Epithelial cell of proximal tubule (primary cell): ENCODE data around the gene MAP7D3. TPM values are rescaled to one million over a fixed set of nuclear protein-coding genes. Genes with fewer than 3 reads are reported as not detected.
"Not testable (repeated sequence)": the region's sequence is repeated elsewhere in the genome, so short reads cannot be mapped to it uniquely, and the experiment has no call there.

Source experiments
- DNase-seq: peaks from one replicate; pipeline ENCODE4 v3.0.0-alpha.2; 2011; ENCODE audit warnings: low read depth
- H3K4me3 ChIP-seq: 2 replicates; pipeline ENCODE4 v1.5.1; 2011; ENCODE audit warnings: low read depth, mild to moderate bottlenecking, low read length
- total RNA-seq: library from RNA; depleted of rRNA; stranded (reverse); fragments of >200 nt; gene quantifications from 2 replicates; pipeline ENCODE4 v1.2.3, GENCODE V29; 2015
- TF ChIP-seq, protein P1 (sequence below): conservative IDR thresholded peaks from 2 replicates; pipeline ENCODE4 v1.5.1; 2012; ENCODE audit warnings: low read depth, mild to moderate bottlenecking, low read length

MAP7D3 gene
- total RNA-seq, 1 donor from 2014 or later = 18.6 TPM

DNA sequence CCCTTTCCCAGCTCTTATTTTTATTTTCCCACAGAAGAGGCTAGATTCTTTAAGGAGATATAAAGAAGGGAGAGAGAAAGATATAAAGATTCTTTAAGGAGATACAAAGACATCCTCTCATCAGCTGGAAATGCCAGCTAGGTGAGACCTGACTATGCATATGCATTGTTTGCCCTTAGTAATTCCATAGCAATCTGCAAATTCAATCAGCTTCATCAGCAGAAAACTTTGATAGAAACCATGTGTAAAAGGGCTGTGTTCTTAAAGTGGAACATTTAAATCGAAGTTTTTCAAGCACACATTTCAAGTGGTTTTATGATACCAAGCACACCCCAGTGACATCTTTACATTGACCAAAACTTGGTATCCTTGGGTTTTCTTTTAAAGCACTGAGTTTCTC is 79.8 kb downstream of the MAP7D3 start:
- H3K4me3 ChIP-seq = no peak overlapping the region
- no peak for DNase-seq
- TF ChIP-seq, protein P1, sequence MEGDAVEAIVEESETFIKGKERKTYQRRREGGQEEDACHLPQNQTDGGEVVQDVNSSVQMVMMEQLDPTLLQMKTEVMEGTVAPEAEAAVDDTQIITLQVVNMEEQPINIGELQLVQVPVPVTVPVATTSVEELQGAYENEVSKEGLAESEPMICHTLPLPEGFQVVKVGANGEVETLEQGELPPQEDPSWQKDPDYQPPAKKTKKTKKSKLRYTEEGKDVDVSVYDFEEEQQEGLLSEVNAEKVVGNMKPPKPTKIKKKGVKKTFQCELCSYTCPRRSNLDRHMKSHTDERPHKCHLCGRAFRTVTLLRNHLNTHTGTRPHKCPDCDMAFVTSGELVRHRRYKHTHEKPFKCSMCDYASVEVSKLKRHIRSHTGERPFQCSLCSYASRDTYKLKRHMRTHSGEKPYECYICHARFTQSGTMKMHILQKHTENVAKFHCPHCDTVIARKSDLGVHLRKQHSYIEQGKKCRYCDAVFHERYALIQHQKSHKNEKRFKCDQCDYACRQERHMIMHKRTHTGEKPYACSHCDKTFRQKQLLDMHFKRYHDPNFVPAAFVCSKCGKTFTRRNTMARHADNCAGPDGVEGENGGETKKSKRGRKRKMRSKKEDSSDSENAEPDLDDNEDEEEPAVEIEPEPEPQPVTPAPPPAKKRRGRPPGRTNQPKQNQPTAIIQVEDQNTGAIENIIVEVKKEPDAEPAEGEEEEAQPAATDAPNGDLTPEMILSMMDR = no peak

DNA sequence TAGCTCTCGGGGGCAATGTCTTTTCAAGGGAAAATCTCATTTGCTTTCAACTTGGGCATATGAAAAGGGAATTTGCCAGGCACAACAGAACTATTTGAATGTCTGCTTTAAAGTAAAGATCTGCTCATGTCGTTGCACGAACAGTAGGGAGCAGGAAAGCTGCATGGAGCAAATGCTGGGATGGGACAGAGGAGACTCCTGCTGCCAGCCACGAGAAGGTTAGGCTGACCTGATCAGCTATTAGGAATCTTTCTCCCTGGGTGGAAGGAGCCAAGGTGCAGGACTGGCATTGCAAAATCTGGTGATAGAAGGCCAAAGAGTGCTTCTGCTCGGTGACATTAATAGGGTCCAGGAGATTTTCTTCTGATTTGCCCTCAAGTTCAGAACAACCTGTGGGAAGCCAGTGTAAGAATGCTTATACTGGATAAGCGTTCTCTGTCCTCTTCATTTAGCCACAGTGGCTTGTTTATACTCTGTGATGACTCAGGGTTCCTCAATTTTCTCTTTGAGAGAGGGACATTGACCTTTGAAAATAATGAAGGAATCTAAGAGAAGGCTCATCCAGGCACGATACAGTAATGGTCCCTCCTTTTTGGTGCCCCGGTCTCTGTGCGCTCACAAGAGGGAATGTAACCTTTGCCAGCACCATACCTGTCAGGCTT is 80.9 kb downstream of the MAP7D3 start:
- peak overlapping the region; percentile 14 for H3K4me3 ChIP-seq
- DNase-seq = no peak
- TF ChIP-seq, protein P1 = peak; percentile 58

DNA sequence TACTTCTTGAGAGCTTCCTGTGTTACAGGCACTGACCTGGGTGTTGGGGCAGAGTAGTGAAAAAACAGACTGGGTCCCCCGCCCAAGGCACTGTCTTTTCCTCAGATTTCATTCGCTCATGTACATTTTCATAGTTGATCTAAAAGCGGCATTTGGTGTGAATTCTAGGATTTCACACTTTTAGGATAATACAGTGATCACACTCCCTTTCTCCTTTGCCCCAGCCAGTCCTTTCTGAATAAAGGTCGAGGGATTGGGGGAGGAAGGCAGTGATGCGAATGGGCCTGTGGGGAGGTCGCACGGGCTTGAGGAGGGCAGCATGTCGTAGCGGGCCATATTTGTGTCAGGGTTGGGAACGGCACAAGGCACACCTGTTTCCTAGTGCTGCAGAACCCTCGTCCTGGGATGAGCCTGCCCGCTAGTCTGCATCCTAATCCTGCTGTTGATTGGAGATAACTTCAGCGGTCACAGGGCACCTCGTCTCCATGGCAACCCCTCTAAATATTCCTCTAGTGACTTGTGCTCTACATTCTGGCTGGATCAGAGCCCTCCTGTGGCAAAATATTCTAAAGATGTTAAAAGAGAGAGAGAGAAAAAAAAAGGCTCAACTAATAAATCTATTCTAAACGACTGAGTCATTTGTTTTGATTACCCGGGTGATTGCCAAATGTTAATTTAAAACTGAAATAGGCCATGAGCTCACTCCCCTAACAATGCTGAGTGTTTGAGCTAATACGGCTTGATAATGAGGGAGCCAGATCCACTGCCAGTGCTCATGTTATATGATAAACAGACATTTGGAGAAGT is 82.1 kb downstream of the MAP7D3 start:
- TF ChIP-seq, protein P1 = no peak
- DNase-seq = peak; percentile 79
- no peak overlapping the region for H3K4me3 ChIP-seq

DNA sequence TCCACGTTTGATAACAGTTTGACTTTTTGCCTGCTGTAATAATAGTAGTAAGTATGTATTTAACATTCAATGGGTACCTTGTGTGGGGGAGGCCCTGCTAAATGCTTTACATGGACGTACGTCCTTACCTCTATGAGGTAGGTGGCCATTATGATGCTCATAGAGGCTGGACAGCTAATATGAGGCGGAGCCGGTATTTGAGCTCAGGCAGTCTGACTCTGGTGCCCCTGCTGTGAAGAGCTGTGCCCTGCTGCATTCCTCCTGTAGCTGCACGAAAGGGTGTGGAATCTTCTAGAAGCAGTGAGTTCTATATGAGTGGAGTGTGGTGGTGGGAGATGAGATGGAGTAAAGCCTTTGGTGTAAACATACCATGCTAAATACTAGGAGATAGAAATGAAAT is 83.2 kb downstream of the MAP7D3 start:
- DNase-seq, H3K4me3 ChIP-seq: not testable (repeated sequence)

DNA sequence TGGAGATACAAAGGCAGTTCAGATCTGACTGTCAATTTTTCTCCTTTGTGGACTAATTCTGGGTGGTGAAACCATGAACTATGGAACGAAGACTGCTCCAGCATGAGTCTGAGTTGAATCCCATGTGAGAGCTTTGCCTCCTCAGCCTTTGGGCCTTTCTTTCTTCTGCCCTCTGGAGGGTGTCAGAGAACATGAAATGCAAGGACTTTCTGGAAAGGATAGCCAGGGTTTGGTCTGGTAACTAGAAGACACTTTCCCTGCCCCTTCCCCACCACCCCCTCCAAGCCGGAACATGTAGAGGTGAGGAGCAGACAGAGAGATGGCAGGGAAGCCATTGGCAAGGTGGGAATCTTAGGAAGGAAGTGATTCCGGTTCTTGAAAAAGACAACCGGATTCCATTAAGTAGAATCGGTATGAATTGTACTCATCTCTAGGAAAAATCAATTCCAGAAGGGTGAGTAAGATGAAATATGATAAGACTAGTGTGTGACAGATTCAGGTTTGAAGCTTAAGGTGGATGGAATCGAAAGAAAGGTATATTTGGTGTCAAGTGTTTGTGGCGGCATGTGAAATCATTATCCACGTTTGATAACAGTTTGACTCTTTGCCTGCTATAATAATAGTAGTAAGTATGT is 84.9 kb downstream of the MAP7D3 start:
- DNase-seq = no peak
- H3K4me3 ChIP-seq = no peak overlapping the region
- TF ChIP-seq, protein P1 = peak; percentile 59

DNA sequence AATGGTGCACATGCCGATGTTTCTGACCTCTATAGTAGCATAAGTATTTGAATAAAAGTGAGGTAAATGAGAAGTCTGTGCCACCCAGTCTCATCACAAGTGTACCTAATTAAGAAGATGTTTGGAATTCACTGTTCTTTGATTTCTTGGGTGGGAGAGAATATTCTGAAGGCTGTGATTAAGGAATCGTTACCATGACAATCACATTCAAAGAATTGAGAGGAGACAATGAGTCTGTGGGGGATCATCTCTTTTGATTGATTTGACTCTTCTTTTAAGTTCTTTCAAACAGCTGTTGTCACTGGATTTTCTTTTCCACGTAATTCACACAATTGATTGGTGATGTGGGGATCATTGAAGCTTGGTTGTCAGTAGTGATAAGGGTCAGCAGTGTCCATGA is 85.8 kb downstream of the MAP7D3 start:
- DNase-seq = no peak
- H3K4me3 ChIP-seq = no peak overlapping the region
- TF ChIP-seq, protein P1 = no peak

DNA sequence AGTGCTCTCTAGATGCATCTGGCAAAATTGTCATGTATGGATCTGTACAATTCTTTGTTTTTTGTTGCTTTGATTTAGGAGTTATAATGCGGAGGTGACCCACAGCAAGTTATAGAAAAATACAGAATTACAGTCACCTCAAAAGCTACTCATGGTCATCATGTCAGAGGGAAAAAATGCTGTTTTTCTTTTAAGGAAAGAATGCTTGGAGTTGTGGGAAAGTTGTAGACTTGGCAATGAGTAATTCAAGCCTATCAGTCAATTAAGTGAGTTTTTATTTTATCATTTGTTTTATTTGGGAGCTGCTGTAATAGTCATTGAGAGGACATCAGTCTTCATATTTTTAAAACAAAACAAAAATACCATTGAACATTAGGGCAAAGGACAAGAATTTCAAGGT is 87.5 kb downstream of the MAP7D3 start:
- no peak overlapping the region for H3K4me3 ChIP-seq
- TF ChIP-seq, protein P1 = no peak
- no peak for DNase-seq
